Activated CD8-positive, alpha-beta T cell treated with anti-CD3 and anti-CD28 coated beads for 36 hours (primary cell): ENCODE data around the gene EOMES. TPM values are rescaled to one million over a fixed set of nuclear protein-coding genes. Genes with fewer than 3 reads are reported as not detected.

Experiments
- ATAC-seq: fragments of 200-7000 bp; cut with Tn5 transposase; one replicate; pipeline ENCODE4 v1.10.0; 2021; ENCODE audit warnings: mild to moderate bottlenecking, moderate library complexity
- CTCF ChIA-PET: fragments of 350-600 bp; sonication (Branson Sonifier 250); formaldehyde crosslinking; loops from one replicate; lab custom pipeline; 2021; ENCODE audit warnings: antibody characterized with exemption; lab: Charles Lee
- POLR2A ChIA-PET: fragments of 350-600 bp; sonication (Branson Sonifier 250); formaldehyde crosslinking; loops from one replicate; lab custom pipeline; 2021; ENCODE audit warnings: antibody characterized with exemption; lab: Charles Lee
- DNase-seq: peaks from one replicate; pipeline ENCODE4 v3.0.0-alpha.2; 2020
- H3K27ac Mint-ChIP-seq: one replicate; pipeline ENCODE4 v1.8.0; 2021; ENCODE audit warnings: mild to moderate bottlenecking, mixed read lengths
- H3K27me3 Mint-ChIP-seq: one replicate; pipeline ENCODE4 v1.8.0; 2021; ENCODE audit warnings: mixed read lengths
- H3K36me3 Mint-ChIP-seq: one replicate; pipeline ENCODE4 v1.8.0; 2021; ENCODE audit warnings: low read depth, mixed read lengths
- H3K4me1 Mint-ChIP-seq: one replicate; pipeline ENCODE4 v1.8.0; 2021; ENCODE audit warnings: low read depth, mixed read lengths
- H3K4me3 Mint-ChIP-seq: one replicate; pipeline ENCODE4 v1.8.0; 2021; ENCODE audit warnings: mild to moderate bottlenecking, moderate library complexity, mixed read lengths
- H3K9me3 Mint-ChIP-seq: one replicate; pipeline ENCODE4 v1.8.0; 2021; ENCODE audit warnings: mixed read lengths
- CTCF ChIP-seq: fragments of 200-600 bp; IDR thresholded peaks from one replicate; pipeline ENCODE4 v1.8.0; 2022; ENCODE audit warnings: antibody characterized with exemption, mild to moderate bottlenecking
- intact Hi-C: fragments of 100-400 bp; cut with micrococcal nuclease; formaldehyde crosslinking; loops from one replicate; pipeline ENCODE4 v1.10.0; 2022
- total RNA-seq, 2 experiments: library from RNA; stranded (reverse); gene quantifications; one replicate each; pipeline ENCODE4 v1.2.3, GENCODE V29; 2021

The EOMES gene
- total RNA-seq, 2 experiments from 2014 or later, result 4.2 to 4.4 TPM

DNA sequence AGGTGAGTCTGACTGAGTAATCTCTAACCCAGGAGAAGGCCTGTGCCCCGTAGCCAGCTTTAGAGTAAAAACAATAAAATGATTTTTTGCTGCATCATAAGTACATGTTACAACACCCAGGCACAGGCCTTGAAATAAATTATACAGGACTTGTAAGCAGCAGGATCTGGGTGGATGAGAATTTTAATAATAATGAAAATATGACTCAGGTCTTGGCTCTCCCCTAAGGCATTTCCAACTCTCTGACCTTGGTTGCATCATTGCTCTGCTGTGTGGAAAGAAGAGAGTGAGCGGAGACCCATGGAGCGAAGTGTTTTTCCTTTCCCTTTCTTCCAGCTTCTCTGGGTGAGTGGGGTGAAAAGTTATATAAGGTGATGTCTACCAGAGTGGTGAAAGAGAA, 44.6 kb downstream of the EOMES start:
- Mint-ChIP-seq H3K36me3 (no peaks in the 10 kb centered on the region), H3K27me3 (peaks cover 3% of the 10 kb centered on the region), H3K27ac (no peak overlapping the region), H3K9me3 (no peaks in the 10 kb centered on the region), H3K4me3 (no peak overlapping the region), H3K4me1 (peaks cover 11% of the 10 kb centered on the region)
- intact Hi-C loops, result loop anchor here (10.0 kb wide), 1 partner anchor 323 kb away; no protein-coding TSS in a partner anchor
- DNase-seq (no peak), ATAC-seq (no peak)
- POLR2A ChIA-PET, result no interaction called here
- CTCF ChIA-PET, result interaction anchor here (1.2 kb wide), 1 partner anchor 320 kb away, joined by 3 read pairs; no protein-coding TSS in a partner anchor
- no peak for TF ChIP-seq CTCF

DNA sequence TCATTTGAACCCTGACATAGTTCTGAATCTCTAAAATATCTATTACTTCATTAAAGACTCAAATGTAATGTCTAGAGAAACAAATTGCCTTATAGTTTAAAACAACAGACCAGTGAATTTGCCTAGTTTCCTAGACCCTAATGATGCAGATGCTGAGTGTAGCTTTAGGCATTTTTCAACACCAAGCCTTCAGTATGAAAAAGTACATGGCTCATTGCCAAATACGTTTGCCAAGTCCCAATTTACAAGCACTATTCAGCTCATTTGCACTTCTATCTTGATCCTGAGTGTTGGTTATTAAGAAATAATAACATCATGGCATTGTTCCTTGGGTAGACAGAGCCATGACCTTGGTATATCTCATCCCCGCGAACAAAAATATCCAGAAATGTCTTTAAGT, 46.8 kb downstream of the EOMES start:
- no peaks in the 10 kb centered on the region for H3K9me3 Mint-ChIP-seq
- H3K4me3 Mint-ChIP-seq, result no peak overlapping the region
- ChIA-PET POLR2A (no interaction called here), CTCF (no interaction called here)
- DNase-seq (no peak), ATAC-seq (no peak)
- peaks cover 2% of the 10 kb centered on the region for H3K4me1 Mint-ChIP-seq
- H3K36me3 Mint-ChIP-seq, result no peaks in the 10 kb centered on the region
- H3K27me3 Mint-ChIP-seq, result no peaks in the 10 kb centered on the region
- TF ChIP-seq CTCF, result no peak
- no peak overlapping the region for H3K27ac Mint-ChIP-seq
- intact Hi-C loops, result loop anchor here (10.0 kb wide), 1 partner anchor 320 kb away; no protein-coding TSS in a partner anchor

GRCh38 chr3:27673701-27674100, 48.4 kb downstream of the EOMES start:
- intact Hi-C loops, result loop anchor here (10.0 kb wide), 1 partner anchor 319 kb away; no protein-coding TSS in a partner anchor
- ATAC-seq (no peak), DNase-seq (no peak)
- TF ChIP-seq CTCF, result no peak
- POLR2A ChIA-PET, result no interaction called here
- no peaks in the 10 kb centered on the region for H3K36me3 Mint-ChIP-seq
- H3K27me3 Mint-ChIP-seq, result no peaks in the 10 kb centered on the region
- H3K27ac Mint-ChIP-seq, result no peak overlapping the region
- CTCF ChIA-PET, result no interaction called here
- peaks cover 2% of the 10 kb centered on the region for H3K4me1 Mint-ChIP-seq
- no peaks in the 10 kb centered on the region for H3K9me3 Mint-ChIP-seq
- H3K4me3 Mint-ChIP-seq, result no peak overlapping the region

DNA sequence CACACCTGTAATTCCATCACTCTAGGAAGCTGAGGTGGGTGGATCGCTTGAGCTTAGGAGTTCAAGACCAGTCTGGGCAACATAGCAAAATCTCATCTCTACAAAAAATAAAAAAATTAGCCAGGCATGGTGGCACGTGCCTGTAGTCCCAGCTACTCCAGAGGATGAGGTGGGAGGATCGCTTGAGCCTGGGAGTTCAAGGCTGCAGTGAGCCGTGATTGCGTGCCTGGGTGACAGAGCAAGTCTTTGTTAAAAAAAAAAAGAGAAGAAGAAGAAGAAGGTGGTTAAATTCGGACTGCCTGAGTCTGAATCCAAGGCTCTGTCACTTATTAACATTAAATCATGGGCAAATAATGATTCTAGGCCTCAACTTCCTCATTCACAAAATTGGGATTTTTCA, 51.0 kb downstream of the EOMES start:
- intact Hi-C loops, result loop anchor here (10.0 kb wide), 1 partner anchor 316 kb away; no protein-coding TSS in a partner anchor
- Mint-ChIP-seq H3K4me3 (no peak overlapping the region), H3K36me3 (no peaks in the 10 kb centered on the region), H3K9me3 (no peaks in the 10 kb centered on the region), H3K27me3 (no peaks in the 10 kb centered on the region), H3K27ac (no peak overlapping the region), H3K4me1 (peaks cover 6% of the 10 kb centered on the region)
- DNase-seq, result no peak
- no peak for TF ChIP-seq CTCF
- POLR2A ChIA-PET, result no interaction called here
- CTCF ChIA-PET, result interaction anchor here (0.8 to 1.3 kb wide), 3 partner anchors 10 to 313 kb away, joined by 3 to 5 read pairs (median 4); no protein-coding TSS in a partner anchor
- ATAC-seq, result no peak

GRCh38 chr3:27670619-27671018, 51.5 kb downstream of the EOMES start:
- Mint-ChIP-seq H3K27ac (no peak overlapping the region), H3K4me1 (peaks cover 6% of the 10 kb centered on the region), H3K27me3 (no peaks in the 10 kb centered on the region), H3K36me3 (no peaks in the 10 kb centered on the region), H3K4me3 (no peak overlapping the region), H3K9me3 (no peaks in the 10 kb centered on the region)
- ATAC-seq (no peak), DNase-seq (no peak)
- no peak for TF ChIP-seq CTCF
- intact Hi-C loops, result loop anchor here (10.0 kb wide), 1 partner anchor 316 kb away; no protein-coding TSS in a partner anchor
- ChIA-PET CTCF (interaction anchor here (0.8 to 1.3 kb wide), 3 partner anchors 11 to 313 kb away, joined by 3 to 5 read pairs (median 4); no protein-coding TSS in a partner anchor), POLR2A (no interaction called here)
